Measurements from ENCODE around the gene ANGPTL7.
"Not testable (repeated sequence)": the region's sequence is repeated elsewhere in the genome, so short reads cannot be mapped to it uniquely, and the experiment has no call there.

The ANGPTL7 gene

DNA sequence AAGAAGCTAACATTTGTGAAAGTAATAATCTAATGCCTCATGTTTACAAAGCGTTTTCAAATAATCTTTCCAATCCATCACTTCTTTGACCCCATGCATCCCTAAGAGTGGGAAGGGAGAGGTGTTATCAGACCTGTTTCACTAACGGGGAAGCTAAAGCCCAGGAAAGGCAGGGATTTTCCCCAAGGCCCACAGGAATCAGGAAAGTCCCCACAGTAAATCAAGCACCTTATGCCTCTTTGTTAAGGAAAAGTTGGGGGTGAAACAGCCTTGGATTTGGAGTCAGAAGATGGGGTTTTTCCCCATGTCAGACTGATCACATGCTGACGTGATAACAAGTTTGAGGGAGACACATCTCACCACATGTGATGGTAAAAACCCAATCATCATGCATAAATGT lies 20.0 kb upstream of the ANGPTL7 start:
- DNase-seq (ENCODE audit: low spot score) = no peak

DNA sequence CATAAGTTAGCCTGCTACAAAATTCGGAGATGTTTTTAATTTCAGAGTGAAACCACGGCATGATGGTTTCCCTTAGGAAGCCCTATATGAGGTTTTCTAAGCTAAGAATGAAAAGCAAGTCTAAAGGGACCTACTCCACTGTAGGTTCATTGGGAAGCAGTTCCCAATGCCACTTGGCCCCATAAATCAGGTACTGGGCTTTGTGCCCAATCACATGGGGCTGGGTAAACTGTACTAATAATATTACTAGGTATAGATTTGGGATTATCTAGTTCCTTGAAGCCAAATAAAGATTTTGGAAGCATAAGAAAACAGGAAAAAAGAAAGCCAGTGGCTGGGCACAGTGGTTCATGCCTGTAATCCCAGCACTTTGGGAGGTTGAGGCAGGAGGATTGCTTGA lies 19.1 kb upstream of the ANGPTL7 start:
- DNase-seq (ENCODE audit: low spot score) = no peak

DNA sequence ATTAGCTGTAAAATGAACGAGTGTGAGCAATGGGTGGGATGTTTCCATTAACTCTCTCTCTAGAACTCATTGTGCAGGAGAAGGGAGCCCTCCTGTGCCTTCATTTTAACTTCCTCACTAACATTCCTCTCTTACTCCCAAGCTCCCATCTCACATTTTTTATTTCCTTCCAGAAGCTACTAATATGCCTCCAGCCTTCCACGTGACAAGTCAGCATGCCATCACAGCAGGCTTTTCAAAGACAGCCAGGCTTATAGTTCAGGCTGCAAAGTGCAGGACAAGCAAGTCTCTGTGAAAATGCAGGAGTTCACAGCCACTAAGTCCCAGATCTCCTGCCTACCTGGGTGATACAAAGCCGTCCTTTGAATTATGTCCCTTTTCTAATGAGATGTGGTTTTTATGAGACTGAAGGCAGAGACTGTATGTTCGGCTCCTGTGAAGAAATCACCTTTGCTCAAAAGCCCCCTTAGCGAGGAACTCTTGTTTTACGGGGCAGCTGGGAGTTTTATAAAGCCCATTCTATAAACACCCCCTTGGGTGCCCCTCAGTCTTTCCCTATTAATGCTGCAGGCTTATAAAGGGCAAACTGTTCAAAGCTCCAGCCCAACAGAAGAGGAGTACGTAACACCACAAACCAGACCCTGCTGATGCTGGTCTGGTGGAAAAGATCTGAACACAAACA lies 14.8 kb upstream of the ANGPTL7 start:
- no peak for DNase-seq (ENCODE audit: low spot score)

DNA sequence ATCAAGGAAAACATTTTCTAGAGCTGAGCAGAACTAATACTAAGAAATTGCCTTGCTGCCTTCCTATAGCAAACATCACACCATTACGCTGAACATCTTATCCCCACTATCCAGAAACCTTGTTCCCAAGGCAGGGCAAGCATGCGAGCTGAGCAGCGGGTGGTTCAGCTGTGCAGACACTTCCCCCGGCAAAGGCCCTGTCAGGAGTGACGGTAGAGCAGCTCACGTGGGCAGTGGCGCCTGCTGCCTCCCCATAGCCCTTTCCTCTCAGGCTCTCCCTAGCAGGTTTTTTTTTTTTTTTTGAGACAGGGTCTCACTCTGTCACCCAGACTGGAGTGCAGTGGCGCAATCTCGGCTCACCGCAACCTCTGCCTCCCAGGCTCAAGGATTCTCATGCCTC lies 13.7 kb upstream of the ANGPTL7 start:
- DNase-seq (ENCODE audit: low spot score) = no peak

DNA sequence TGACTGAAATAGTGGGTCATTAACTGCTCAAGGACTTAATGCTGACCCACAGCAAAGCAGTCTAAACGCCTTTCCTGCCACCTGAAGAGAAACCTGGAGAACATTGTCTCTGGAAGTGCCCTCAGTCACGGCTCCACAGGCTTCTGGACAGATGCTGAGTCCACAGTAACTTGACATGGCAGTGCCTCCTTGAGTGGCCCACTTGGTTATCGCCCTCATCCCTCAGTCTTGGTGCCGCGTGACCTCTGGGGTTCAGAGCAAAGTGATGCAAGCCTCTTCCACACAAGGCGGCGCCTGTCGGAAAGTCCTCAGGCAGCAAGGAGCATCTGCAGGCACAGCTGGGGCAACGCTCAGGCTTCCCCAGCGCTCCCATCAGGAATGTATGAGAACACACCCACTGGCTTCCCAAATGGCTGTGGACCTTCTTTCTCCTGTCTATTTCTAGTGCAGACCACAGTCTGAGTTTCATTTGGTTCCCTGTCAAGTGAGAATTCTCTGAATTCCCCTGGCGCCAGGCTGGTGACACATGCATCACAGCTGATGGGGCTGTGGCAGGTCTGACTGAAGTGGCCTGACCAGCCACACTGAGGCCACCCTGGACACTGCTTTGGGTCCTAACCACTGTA lies 13.0 kb upstream of the ANGPTL7 start:
- no peak for DNase-seq (ENCODE audit: low spot score)

DNA sequence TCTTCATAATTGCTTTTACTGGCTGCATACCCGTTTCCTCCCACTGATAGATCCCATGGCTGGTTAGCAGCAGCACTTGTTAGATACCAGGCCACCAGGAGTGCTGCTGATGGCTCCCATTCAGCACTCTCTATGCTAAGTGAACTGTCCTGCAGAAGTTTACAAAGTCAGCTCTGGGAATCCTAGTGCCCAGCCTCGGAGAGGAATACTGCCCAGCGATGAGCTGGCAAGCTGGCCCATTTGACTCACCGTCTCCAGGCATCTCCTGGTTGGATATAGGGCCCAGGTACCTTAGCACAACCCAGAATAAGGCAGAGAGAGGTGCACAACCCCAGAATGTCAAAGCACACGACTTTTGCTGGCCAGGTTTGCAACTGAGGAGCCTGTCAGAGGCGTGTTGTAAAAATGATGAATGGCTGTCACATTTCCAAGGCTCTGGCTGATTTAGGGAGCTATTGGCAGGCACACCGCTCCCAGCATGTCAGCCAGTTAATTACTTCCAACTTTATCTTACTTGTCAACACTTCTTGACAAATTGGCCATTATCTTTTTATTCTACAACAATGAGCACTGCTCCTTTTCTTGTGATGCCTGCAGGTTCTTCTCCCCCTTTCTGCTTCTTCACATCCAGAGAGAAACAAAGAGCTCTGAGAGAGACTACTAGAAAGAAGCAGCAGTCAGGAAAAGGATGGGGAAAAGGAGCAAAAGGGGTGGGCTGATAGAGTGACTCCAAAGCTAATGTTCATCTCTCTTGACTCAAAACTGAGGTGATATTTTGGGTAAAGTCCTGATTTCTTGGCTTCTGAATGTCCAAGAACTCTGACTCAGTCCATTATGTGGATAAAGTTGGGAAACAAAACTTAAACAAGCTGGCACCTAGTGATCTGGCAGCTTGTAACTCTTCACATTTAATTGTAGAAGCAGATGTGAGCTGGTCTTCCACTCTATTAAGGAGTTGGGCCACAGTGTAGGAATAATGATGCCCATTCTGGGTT lies 10.8 kb upstream of the ANGPTL7 start:
- DNase-seq (ENCODE audit: low spot score) = no peak

DNA sequence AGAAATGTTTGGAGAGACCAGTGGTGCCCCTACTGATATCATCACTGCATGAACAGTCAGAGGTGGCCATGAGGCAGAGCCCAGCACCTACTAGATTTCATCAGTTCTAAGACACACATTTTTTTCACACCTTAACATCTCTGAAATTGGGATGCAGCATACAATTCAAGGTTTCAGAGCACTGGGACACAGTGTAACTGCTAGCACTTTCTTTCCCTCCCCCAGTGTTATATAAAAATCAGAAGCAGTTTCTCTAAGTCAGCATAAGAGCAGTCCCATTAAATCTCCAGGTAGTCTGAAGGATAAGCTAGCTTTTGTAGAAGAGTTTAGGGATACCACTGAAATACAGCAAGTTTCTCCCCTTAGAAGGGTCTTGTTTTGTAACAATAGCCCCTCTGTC lies 10.0 kb upstream of the ANGPTL7 start:
- DNase-seq (ENCODE audit: low spot score) = no peak

DNA sequence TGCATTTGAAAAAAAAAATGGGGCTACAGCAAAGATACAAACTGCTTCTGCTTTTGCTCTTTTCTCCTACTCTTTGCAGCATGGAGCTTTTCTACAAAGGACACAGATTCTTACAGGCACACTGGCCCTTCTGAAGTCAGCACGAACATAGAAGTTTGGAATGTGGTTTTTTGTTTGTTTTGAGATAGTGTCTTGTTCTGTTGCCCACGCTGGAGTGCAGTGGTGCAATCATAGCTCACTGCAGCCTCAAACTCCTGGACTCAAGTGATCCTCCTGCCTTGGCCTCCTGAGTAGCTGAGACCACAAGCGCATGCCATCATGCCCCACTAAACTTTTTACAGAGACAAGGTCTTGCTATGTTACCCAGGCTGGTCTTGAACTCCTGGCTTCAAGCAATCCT lies 9.4 kb upstream of the ANGPTL7 start:
- not testable (repeated sequence) for DNase-seq (ENCODE audit: low spot score)

DNA sequence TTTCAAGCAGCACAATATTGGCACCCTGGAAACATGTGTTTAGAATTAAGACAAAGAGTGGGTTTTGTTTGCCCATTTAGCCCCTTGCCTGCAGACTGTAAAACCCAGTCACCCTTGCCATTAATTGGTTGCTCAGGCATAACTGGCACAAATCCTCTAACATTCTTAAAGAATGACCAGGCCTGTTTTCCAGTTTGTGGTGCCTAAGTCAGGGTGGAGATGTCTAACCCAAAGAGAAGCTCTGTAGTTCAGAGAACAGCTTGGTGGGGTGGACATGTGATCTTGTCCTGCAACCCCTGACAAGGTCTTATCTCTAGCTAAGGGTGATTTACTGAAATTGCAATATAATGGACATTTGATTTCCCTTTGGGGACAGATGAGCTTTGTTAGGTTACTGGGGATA lies 8.8 kb upstream of the ANGPTL7 start:
- DNase-seq (ENCODE audit: low spot score) = no peak

DNA sequence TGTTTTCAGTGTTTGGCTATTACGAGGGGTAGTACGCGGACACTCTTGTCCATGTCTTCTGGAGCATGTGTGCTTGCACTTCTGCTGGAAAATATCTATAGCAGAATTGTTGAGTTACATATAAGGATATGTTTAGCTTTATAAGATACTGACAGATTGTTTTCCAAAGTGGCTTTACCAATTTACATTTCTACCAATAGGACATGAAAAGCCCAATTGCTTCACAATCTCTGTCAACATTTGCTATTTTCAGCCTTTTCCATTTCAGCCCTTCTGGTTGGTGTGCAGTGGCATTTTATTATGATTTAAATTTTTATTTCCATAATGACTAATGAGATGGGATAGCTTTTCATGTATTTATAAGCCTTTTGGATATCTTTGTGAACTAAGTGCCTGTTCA lies 6.3 kb upstream of the ANGPTL7 start:
- no peak for DNase-seq (ENCODE audit: low spot score)

DNA sequence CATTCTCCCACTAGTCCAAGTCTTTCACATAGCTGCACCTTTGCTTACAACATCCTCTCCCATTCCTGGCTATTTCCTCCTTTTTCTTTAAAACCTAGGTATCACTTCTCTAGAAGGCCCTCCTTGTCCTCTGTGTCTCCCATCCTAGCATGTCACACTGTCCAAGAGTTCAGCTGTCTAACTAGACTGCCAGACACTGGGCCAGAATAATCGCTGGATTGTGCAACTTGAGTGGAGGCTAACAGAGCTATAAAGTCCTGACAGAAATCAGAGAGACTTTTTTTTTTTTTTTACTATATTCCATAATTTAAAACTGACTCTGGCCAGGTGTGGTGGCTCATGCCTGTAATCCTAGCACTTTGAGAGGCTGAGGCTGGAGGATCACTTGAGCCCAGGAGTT lies 4.2 kb upstream of the ANGPTL7 start:
- DNase-seq (ENCODE audit: low spot score) = peak; percentile 29

DNA sequence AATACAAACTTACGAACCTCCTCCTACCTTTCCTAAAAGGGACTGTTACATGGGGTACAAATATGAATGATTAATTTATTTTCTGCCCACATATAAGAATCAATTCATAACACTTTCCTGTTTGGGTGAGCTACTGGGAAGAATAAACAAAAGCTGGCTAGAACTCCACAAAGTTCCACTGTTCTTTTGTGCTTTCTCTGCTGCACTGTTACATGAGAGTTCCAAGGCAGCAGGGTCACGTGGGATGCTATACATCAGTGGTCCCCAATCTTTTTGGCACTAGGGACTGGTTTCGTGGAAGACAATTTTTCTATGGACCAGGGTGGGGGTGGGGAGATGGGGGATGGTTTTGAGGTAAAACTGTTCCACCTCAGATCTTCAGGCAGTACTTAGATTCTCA lies 2.2 kb upstream of the ANGPTL7 start:
- DNase-seq (ENCODE audit: low spot score) = peak; percentile 55

DNA sequence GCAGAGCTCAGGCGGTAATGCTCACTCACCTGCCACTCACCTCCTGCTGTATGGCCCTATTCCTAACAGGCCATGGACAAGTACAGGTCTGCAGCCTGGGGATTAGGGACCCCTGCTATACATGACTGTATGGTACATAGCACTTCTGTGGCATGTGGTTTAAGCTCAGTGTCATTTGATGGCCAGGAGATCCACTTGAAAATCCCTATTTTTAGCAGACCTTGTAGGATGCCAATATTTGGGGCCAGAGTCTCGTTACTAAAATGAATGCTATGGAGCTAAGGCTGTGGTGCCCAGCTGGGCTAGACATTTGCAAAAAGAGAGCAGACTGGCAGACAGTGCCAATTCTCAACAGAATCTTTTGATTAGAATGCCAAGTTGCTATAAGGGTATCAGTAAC lies 1.7 kb upstream of the ANGPTL7 start:
- DNase-seq (ENCODE audit: low spot score) = no peak

DNA sequence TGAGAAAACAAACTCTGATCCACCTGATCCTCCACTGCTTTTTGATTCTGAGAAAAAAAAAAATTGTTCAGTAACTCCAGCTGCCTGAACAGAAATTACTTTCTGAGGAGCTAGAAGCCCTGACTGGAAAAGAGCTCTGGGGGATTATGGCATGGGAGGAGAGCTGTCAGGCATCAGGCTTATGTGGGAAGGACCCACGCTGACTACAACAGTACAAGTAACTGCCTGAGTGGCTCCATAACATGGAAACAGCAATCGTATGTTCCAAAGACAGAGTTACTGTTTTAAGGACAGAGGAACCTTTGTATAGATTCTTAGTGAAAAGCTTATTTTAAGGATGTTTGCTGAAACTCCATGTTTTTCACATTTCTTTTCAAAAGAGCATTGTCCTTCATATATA lies 1.2 kb upstream of the ANGPTL7 start:
- peak; percentile 23 for DNase-seq (ENCODE audit: low spot score)

DNA sequence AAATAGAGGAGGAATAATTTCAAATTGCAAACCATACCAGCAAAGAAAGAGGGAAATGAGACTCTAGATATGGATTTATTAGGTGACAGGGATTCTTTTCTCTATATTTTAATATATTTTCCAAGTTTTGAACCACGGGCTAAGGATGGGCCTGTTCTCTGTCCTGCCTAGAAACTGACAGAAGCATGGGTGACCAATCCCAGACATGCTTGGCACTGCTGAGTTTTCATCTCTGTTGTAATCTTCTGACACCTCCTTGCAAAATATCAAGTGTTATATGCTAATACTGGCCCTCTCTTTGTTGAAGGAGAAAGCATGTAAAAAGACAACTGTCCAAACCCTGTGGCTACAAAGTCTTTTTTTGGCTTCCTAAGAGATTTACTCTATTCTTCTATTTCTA lies 774 bp upstream of the ANGPTL7 start:
- no peak for DNase-seq (ENCODE audit: low spot score)

DNA sequence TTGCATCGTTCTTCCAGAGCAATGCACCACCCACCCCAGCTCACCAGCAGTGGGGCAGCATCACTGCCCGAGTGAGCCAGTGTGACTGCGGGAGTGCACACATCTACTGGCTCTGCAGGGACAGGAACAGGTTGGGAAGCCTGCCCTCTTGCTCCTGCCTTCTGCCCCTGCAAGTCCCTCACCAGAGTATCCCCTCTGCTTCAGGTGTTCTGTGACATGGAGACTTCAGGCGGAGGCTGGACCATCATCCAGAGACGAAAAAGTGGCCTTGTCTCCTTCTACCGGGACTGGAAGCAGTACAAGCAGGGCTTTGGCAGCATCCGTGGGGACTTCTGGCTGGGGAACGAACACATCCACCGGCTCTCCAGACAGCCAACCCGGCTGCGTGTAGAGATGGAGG lies 4.2 kb downstream of the ANGPTL7 start:
- no peak for DNase-seq (ENCODE audit: low spot score)

DNA sequence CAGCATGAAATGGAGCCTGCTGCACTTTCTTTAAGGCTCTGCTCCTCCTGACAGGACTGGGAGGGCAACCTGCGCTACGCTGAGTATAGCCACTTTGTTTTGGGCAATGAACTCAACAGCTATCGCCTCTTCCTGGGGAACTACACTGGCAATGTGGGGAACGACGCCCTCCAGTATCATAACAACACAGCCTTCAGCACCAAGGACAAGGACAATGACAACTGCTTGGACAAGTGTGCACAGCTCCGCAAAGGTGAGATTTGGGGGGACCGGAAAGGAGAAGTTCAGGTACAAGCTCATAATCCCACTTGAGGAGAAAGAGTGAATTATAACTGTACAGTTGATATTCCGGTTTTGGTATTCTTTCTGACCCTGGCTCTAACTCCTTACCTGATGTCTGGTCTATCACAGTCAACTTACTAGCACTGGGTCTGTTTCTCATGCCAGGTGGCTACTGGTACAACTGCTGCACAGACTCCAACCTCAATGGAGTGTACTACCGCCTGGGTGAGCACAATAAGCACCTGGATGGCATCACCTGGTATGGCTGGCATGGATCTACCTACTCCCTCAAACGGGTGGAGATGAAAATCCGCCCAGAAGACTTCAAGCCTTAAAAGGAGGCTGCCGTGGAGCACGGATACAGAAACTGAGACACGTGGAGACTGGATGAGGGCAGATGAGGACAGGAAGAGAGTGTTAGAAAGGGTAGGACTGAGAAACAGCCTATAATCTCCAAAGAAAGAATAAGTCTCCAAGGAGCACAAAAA lies 5.4 kb downstream of the ANGPTL7 start:
- DNase-seq (ENCODE audit: low spot score) = no peak

DNA sequence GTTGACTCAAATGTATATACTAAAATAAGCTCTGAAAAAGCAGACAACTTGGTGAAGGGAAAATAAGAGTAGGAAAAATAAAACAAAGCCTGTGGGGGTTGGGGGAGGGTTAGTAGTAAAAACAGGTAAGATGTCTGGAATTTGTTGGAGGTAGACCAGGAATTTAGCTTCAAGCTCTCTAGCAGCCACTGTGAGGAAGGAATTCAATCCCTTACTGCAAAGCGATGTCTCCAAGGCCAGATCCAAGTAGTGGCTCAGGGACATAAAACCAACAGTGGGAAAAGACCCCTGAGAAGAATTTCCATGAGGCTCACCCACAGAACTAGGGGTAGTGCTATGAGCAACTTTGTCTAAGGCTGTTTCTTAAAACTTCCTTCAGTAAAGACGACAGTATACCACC lies 7.8 kb downstream of the ANGPTL7 start:
- no peak for DNase-seq (ENCODE audit: low spot score)

DNA sequence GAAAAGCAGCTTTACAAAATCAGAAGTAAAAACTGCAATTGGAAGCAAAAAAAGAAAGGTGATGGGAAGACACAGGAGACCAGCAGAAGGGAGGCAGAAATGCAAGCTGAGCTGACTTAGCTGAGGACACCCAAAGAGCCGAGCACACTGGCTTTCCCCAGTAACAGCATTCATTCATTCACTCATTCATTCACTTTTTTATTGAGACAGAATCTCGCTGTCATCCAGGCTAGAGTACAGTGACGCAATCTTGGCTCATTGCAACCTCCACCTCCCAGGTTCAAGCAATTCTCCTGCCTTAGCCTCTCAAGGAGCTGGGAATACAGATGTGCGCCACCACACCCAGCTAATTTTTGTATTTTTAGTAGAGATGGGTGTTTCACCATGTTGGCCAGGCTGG lies 8.2 kb downstream of the ANGPTL7 start:
- no peak for DNase-seq (ENCODE audit: low spot score)

DNA sequence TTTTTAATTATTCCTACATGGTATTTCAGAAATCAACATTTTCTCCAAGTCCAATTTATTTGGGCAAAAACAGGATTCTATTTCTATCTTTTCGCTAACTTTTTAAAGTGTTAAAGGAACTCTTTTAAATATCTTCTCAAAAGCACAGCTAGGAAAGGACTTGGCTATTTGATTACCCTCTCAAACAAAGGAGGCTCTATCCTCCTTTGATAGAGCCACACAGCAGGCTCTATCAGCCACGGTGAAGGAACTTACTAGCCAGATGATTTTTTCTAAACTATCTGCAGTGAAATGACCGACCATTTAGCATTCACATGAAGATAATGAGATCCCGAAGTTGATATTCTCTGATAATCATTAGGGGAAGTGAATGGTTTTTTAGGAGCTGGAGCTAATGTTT lies 9.1 kb downstream of the ANGPTL7 start:
- DNase-seq (ENCODE audit: low spot score) = no peak

DNA sequence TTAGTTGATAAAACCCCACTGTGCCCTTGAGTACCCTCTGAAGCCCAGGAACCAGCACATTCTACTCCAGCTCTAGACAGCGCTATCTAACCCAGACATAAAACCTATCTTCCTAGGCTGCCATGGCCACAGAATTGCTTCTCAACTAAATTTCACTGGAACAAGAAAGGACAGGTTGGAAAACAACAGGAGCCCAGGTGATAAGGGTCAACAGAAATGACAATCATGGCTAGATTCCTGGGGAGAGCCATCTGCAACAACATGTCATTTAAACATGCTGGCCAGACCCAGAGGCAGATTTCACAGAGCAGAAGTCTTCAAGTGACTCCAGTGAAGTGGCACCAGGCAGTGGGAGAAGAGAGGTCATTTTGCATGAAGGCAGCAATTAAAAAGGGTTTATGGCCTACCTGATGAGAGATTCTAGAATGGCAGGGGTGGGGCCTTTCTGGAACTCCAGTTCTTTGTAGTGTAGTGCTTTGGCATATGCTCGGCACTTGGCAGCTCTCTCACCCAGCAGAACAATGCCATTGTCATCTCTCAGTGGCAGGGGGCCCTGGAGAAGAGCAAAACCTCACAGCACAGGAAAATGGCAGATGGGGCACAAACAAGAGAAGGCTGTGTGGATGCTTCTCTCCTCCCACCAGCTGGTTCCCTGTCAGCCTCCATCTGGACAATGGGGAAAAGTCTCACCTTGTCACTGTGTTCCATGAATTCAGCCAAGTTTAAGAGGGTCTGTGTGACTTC lies 9.9 kb downstream of the ANGPTL7 start:
- peak; percentile 86 for DNase-seq (ENCODE audit: low spot score)

All from globus pallidus (tissue), 1 donor.